ENCODE results near the gene CLSTN2. TPM values are rescaled to one million over a fixed set of nuclear protein-coding genes. Genes with fewer than 3 reads are reported as not detected.
A peak's percentile ranks its signal among the peaks of the same experiment; 100 is the strongest.

CLSTN2 gene
- total and polyA plus RNA-seq, 2 of the 4 experiments (the other 2 are of a cell fraction): under 0.01 to 0.07 TPM

GRCh38 chr3:139935866-139936817 lies 1.2 kb downstream of the CLSTN2 start:
- ChIA-PET CTCF (interaction anchor here (0.6 to 0.7 kb wide), 4 partner anchors 21 to 875 kb away, joined by 4 to 5 read pairs (median 4); no protein-coding TSS in a partner anchor), POLR2A (ENCODE audit: unreplicated experiment) (no interaction called here)
- Histone ChIP-seq H3K27me3 (ENCODE audit: control insufficient read depth, insufficient read depth, low read length) (peaks cover 22% of the 10 kb centered on the region), H4K91ac (ENCODE audit: insufficient read depth, low read depth, low read length) (no peak overlapping the region), H2AK5ac (ENCODE audit: low read depth, low read length) (no peak overlapping the region), H2BK120ac (ENCODE audit: low read depth, low read length) (no peak overlapping the region), H3K4ac (ENCODE audit: low read depth, low read length) (no peak overlapping the region), H4K8ac (ENCODE audit: low read depth in 2 of 2, low read length in 2 of 2) (no peak overlapping the region), H4K5ac (ENCODE audit: low read depth, low read length) (no peak overlapping the region), H4K20me1 (ENCODE audit: insufficient read depth, low read length) (no peaks in the 10 kb centered on the region), H3K18ac (ENCODE audit: low read depth, low read length) (no peak overlapping the region), H3K14ac (replicated peaks; ENCODE audit: low read depth, low read length) (no peak overlapping the region), H3K56ac (ENCODE audit: extremely low read depth, insufficient read depth, low read length) (no peak overlapping the region), H2BK5ac (ENCODE audit: low read depth, low read length, poor library complexity, severe bottlenecking) (no peak overlapping the region), H3K36me3 (ENCODE audit: control insufficient read depth, insufficient read depth, low read length) (no peaks in the 10 kb centered on the region), H2AFZ (replicated peaks; ENCODE audit: low read length, poor library complexity) (peak overlapping the region; percentile 56), H3K9me3 (ENCODE audit: control insufficient read depth, insufficient read depth, low read length) (no peaks in the 10 kb centered on the region), H2BK15ac (ENCODE audit: low read depth, low read length) (no peak overlapping the region), H3K9ac (ENCODE audit: low read depth, low read length) (no peak overlapping the region), H2AK9ac (replicated peaks; ENCODE audit: low read depth, low read length, poor library complexity) (no peak overlapping the region), H3K9me1 (ENCODE audit: insufficient read depth, low read length) (no peaks in the 10 kb centered on the region), H3K4me1 (ENCODE audit: control insufficient read depth, insufficient read depth, low read length) (no peaks in the 10 kb centered on the region), H2BK20ac (ENCODE audit: low read depth, low read length) (no peak overlapping the region), H3K79me1 (ENCODE audit: low read depth in 1 of 2, low read length in 2 of 2) (no peaks in the 10 kb centered on the region), H3K23ac (ENCODE audit: low read depth, low read length) (no peak overlapping the region), H3K27ac (ENCODE audit: insufficient read depth, low read length) (no peak overlapping the region), H3K4me2 (ENCODE audit: low read depth, low read length) (no peak overlapping the region), H3K4me3 (ENCODE audit: insufficient read depth, low read depth, low read length) (no peak overlapping the region)
- in situ Hi-C loops (cut with MboI; ENCODE audit: low sequenced_read_pairs) (loop anchor here (25.0 kb wide), 1 partner anchor 926 kb away; no protein-coding TSS in a partner anchor), intact Hi-C loops (cut with micrococcal nuclease) (no loop called here), dilution Hi-C loops (cut with HindIII; ENCODE audit: low sequenced_read_pairs, unreplicated experiment) (no loop called here)
- BruUV-seq (replicated peaks): no TSS peak
- no peak for ATAC-seq (ENCODE audit: low read depth)
- WGBS, 2 experiments (ENCODE audit: extremely low coverage in 2 of 2, insufficient read length in 1 of 2): 7% methylated on average over 3 of the region's 42 CpGs; no CpG with 5 or more reads in 1 of the 2 experiments
- TF ChIP-seq BHLHE40 (IDR thresholded peaks at IDR 0.05; ENCODE audit: low read depth, low read length) (no peak), RCOR1 (IDR thresholded peaks at IDR 0.05; ENCODE audit: insufficient replicate concordance, low read length) (no peak), USF2 (IDR thresholded peaks at IDR 0.05; ENCODE audit: low read depth, low read length) (no peak), RFX5 (IDR thresholded peaks at IDR 0.05; ENCODE audit: low read depth, low read length) (no peak), FOS (IDR thresholded peaks at IDR 0.05; ENCODE audit: low read depth, low read length) (no peak), CTCF (conservative IDR thresholded peaks at IDR 0.05; ENCODE audit: low read depth, low read length) (no peak), CEBPB (IDR thresholded peaks at IDR 0.05; ENCODE audit: low read depth, low read length) (no peak), POLR2A (IDR thresholded peaks at IDR 0.05; ENCODE audit: low read depth, low read length) (no peak), CHD1 (IDR thresholded peaks at IDR 0.05; ENCODE audit: low read depth, low read length) (no peak), MAZ (IDR thresholded peaks at IDR 0.05; ENCODE audit: borderline replicate concordance, low read depth, low read length) (no peak)
- TF ChIP-seq, protein P1, sequence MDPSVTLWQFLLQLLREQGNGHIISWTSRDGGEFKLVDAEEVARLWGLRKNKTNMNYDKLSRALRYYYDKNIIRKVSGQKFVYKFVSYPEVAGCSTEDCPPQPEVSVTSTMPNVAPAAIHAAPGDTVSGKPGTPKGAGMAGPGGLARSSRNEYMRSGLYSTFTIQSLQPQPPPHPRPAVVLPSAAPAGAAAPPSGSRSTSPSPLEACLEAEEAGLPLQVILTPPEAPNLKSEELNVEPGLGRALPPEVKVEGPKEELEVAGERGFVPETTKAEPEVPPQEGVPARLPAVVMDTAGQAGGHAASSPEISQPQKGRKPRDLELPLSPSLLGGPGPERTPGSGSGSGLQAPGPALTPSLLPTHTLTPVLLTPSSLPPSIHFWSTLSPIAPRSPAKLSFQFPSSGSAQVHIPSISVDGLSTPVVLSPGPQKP (IDR thresholded peaks at IDR 0.05; ENCODE audit: borderline replicate concordance, low read depth, low read length): no peak
- DNase-seq: no peak

Measured in IMR-90 (cell line).